ENCODE results near the gene APOD. TPM values are rescaled to one million over a fixed set of nuclear protein-coding genes. Genes with fewer than 3 reads are reported as not detected.
A peak's percentile ranks its signal among the peaks of the same experiment; 100 is the strongest.
"Not testable (repeated sequence)": the region's sequence is repeated elsewhere in the genome, so short reads cannot be mapped to it uniquely, and the experiment has no call there.

APOD gene
- total RNA-seq, 4 donors from 2014 or later = 1,911 to 7,779 (median 5,257) TPM

DNA sequence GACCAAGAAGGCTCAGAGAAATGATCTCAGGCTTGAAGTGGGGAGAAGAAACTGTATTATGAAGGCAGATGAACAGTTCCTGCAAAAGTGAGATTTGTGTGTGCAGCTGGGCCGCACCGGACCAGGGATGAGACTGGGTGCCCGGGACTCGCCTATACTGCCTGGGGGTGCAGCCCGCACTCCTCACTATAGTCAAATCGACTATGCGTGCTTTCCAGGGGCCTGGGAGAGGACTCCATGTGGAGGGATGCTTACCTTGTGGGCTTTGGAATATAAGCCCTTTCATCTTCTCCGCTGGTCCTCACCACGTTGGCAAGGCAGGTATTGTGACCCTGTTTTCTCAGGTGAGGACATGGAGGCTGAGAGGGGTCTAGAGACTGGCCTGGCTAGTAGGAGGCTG lies 32.9 kb upstream of the APOD start:
- Histone ChIP-seq H3K4me1 (peaks cover 0 to 13% (median 0%) of the 10 kb centered on the region in 4 donors), H3K4me3 (no peak overlapping the region), H3K36me3 (no peaks in the 10 kb centered on the region), H3K27me3 (no peaks in the 10 kb centered on the region), H3K27ac (no peak overlapping the region), H3K9me3 (no peaks in the 10 kb centered on the region)
- whole genome bisulfite sequencing, 2 donors = 92 to 95% methylated on average over 9 of the region's 9 CpGs
- no peak for DNase-seq (ENCODE audit: low spot score in 2 of 2)
- TF ChIP-seq, protein P1, sequence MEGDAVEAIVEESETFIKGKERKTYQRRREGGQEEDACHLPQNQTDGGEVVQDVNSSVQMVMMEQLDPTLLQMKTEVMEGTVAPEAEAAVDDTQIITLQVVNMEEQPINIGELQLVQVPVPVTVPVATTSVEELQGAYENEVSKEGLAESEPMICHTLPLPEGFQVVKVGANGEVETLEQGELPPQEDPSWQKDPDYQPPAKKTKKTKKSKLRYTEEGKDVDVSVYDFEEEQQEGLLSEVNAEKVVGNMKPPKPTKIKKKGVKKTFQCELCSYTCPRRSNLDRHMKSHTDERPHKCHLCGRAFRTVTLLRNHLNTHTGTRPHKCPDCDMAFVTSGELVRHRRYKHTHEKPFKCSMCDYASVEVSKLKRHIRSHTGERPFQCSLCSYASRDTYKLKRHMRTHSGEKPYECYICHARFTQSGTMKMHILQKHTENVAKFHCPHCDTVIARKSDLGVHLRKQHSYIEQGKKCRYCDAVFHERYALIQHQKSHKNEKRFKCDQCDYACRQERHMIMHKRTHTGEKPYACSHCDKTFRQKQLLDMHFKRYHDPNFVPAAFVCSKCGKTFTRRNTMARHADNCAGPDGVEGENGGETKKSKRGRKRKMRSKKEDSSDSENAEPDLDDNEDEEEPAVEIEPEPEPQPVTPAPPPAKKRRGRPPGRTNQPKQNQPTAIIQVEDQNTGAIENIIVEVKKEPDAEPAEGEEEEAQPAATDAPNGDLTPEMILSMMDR (IDR thresholded peaks at IDR 0.05) = no peak
- no peak for TF ChIP-seq POLR2A (IDR thresholded peaks at IDR 0.05)
- TF ChIP-seq EP300 (IDR thresholded peaks at IDR 0.05) = no peak

DNA sequence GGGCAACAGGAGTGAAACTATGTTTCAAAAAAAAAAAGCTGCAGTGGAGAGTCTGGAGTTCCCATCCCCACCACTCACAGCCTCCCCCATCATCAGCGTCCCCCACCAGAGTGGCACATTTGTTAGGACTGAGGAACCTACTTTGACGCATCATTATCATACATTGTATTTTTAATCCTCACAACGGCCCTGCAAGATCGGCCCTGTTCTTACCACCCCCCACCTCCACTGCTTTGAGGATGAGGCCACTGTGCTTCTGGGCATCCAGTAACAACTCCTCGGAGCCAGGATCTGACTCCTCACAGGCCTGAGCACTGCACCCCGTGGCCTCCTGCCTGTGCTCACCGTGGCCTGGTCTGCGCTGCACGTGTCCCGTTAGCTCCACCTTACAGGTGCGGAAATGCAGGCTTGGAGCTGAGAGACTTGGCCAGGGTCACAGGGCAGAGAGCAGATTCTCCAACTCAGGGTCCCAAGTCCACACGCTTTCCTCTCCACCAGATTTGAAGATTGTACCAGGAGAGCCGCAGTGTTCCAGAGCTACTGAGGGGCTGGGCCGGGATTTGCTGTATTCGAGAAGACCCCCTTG lies 32.3 kb upstream of the APOD start:
- 88% methylated on average over 4 to 6 of the region's 15 CpGs for WGBS, 2 donors
- not testable (repeated sequence) for H3K27me3 ChIP-seq; H3K4me3 ChIP-seq; H3K36me3 ChIP-seq; H3K27ac ChIP-seq; DNase-seq (ENCODE audit: low spot score in 2 of 2); H3K9me3 ChIP-seq
- peaks cover 0 to 19% (median 0%) of the 10 kb centered on the region in 4 donors for H3K4me1 ChIP-seq

DNA sequence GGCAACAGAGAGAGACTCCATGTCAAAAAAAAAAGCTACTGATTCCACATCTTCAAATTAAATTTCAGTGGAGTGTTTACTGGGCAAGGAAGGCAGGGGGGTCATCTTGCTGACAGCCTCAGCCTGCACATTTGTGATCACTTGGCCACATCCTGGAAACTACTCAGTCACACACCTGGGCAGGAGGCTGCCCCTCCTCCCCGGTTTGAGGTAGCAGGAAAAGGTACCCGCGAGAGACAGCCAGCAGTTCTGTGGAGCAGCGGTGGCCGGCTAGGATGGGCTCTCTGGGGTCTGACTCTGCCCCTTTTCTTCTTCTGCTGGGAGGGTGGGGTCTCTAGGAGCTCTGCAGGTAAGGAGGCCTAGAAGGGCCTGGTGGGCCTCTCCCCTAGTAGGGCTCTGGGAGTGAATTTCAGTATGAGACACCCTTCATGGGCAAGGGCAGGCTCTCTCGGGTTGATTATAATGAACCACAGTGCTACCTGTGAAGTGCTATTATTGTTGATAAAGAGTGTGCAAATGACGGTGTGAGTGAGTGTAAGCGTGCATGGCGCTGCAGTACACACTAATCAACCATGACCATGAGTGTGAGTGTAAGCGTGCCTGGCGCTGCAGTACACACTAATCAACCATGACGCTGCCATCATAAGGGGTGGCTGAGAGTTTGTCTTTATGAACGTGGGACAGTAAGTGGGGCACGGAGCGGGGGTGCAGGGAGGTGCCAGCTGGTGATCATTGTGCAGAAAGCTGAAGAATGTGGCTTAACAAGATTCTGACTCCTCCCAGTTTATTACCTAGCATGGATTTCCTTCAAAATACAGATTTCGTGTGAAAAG lies 31.1 kb upstream of the APOD start:
- peak overlapping the region in 1 of 4 donors; percentile 56 for H3K27ac ChIP-seq
- H3K27me3 ChIP-seq; H3K4me3 ChIP-seq; H3K9me3 ChIP-seq; DNase-seq (ENCODE audit: low spot score in 2 of 2); H3K36me3 ChIP-seq: not testable (repeated sequence)
- H3K4me1 ChIP-seq = peaks cover 0 to 22% (median 0%) of the 10 kb centered on the region in 4 donors
- 86 to 93% methylated on average over 11 to 16 of the region's 16 CpGs for WGBS, 2 donors

DNA sequence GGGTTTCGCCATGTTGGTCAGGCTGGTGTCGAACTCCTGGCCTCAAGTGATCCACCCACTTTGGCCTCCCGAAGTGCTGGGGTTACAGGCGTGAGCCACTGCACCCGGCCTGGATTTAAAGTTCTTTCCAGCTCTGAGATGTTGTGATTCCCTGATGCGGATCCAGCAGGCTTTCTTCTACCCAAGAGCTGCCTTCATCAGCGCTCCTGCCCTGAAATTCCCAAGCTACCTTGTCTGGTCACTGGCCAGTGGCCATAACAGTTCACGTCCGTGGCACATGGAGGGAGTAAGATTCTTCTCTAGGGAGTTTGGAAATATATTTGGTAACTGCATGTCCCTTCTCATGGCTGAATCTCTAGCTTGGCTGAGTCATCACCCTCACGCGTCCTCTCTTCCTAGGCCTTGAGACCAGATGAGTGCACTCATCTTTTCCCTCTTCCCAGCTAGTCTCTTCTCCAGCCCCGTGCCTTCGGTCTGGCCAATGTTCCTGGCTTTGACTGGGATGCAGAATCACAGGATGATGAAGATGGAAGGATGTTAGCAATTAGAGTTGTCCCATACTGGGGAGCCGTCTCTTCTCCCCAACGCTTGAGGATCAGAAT lies 29.8 kb upstream of the APOD start:
- Histone ChIP-seq H3K27ac (peak overlapping the region in 1 of 4 donors; percentile 56), H3K4me1 (peaks cover 0 to 25% (median 0%) of the 10 kb centered on the region in 4 donors), H3K36me3 (no peaks in the 10 kb centered on the region), H3K9me3 (no peaks in the 10 kb centered on the region), H3K4me3 (no peak overlapping the region), H3K27me3 (no peaks in the 10 kb centered on the region)
- TF ChIP-seq EP300 (IDR thresholded peaks at IDR 0.05) (peak in 1 of 2 donors; percentile 50), POLR2A (IDR thresholded peaks at IDR 0.05) (no peak)
- TF ChIP-seq, protein P1 (IDR thresholded peaks at IDR 0.05) = no peak
- WGBS, 2 donors = 78 to 91% methylated on average over 15 of the region's 15 CpGs
- peak; percentile 23 to 48 for DNase-seq (ENCODE audit: low spot score in 2 of 2)

DNA sequence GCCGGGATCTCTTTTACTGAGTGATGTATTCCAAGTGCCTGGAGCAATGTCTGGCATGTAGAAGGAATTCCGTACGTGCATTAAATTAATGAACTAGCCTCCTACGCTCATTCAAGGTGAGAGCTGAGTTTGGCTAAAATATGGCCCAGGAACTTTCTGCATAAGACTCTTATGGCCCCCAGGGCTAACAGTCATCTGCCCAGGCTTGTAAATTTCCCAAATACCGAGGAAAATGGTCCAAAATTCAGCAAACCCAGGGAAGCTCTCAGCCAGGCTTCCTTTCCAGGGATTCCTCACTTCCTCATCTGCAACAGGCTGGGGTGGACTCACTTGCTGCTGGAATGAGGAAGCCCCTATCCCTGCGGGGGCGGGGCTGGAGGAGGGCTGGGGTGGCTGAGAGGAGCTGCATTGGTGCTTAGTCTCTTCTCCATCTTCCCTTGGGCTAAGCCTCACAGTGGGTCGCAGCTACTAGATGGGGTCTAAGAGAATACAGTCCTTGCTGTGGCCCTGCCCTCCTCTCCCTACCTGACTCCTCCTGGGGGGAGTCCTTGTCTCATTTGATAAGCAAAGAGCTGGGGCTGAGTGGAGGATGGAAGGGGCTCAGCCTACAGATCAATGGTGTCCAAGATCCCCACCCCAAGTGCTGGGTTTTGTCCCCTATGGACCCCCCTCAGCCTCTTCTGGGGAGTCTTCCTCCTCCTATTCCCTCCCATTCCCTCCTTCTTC lies 28.5 kb upstream of the APOD start:
- Histone ChIP-seq H3K9me3 (peaks cover 0 to under 1% (median 0%) of the 10 kb centered on the region in 4 donors), H3K27me3 (no peaks in the 10 kb centered on the region), H3K4me1 (peaks cover 0 to 25% (median 0%) of the 10 kb centered on the region in 4 donors), H3K27ac (peak overlapping the region in 1 of 4 donors; percentile 69), H3K4me3 (no peak overlapping the region), H3K36me3 (no peaks in the 10 kb centered on the region)
- DNase-seq (ENCODE audit: low spot score in 2 of 2) = peak; percentile 23 to 60
- 50 to 65% methylated on average over 8 of the region's 8 CpGs for WGBS, 2 donors
- TF ChIP-seq EP300 (IDR thresholded peaks at IDR 0.05) (no peak), POLR2A (IDR thresholded peaks at IDR 0.05) (no peak)
- TF ChIP-seq, protein P1 (IDR thresholded peaks at IDR 0.05) = no peak

All from tibial nerve (tissue), 4 donors.